PFSK-1 (cell line): ENCODE results near the gene ACBD4.

ENCODE experiments used
- FOXP2 ChIP-seq: optimal IDR thresholded peaks from 2 replicates; pipeline ENCODE3; 2011; ENCODE audit warnings: borderline replicate concordance, control low read depth, inconsistent platforms; ENCODE audit not compliant: insufficient read depth; ENCODE audit errors: extremely low read length, extremely low read depth
- POLR2AphosphoS5 ChIP-seq: IDR thresholded peaks from 2 replicates; pipeline ENCODE4 v1.6.1; 2012; ENCODE audit warnings: low read depth, mild to moderate bottlenecking, control low read depth, low read length, moderate library complexity
- SIN3A ChIP-seq: IDR thresholded peaks from 2 replicates; pipeline ENCODE4 v1.6.1; 2012; ENCODE audit warnings: mild to moderate bottlenecking, low read length, moderate library complexity, borderline replicate concordance; ENCODE audit not compliant: insufficient read depth
- TAF1 ChIP-seq: IDR thresholded peaks from 2 replicates; pipeline ENCODE4 v1.6.1; 2012; ENCODE audit warnings: low read length, control low read depth, borderline replicate concordance; ENCODE audit not compliant: insufficient read depth
- TF ChIP-seq, protein P1 (sequence below), 2 experiments: IDR thresholded peaks; 2 replicates each; pipeline versions ENCODE4 v1.6.1 to v1.8.0; 2011 to 2012; ENCODE audit warnings: low read depth in 2 of 2, low read length in 2 of 2, control low read depth in 1 of 2, inconsistent platforms in 1 of 2, mild to moderate bottlenecking in 1 of 2, moderate library complexity in 1 of 2; ENCODE audit not compliant: insufficient read depth in 1 of 2

Gene ACBD4

DNA sequence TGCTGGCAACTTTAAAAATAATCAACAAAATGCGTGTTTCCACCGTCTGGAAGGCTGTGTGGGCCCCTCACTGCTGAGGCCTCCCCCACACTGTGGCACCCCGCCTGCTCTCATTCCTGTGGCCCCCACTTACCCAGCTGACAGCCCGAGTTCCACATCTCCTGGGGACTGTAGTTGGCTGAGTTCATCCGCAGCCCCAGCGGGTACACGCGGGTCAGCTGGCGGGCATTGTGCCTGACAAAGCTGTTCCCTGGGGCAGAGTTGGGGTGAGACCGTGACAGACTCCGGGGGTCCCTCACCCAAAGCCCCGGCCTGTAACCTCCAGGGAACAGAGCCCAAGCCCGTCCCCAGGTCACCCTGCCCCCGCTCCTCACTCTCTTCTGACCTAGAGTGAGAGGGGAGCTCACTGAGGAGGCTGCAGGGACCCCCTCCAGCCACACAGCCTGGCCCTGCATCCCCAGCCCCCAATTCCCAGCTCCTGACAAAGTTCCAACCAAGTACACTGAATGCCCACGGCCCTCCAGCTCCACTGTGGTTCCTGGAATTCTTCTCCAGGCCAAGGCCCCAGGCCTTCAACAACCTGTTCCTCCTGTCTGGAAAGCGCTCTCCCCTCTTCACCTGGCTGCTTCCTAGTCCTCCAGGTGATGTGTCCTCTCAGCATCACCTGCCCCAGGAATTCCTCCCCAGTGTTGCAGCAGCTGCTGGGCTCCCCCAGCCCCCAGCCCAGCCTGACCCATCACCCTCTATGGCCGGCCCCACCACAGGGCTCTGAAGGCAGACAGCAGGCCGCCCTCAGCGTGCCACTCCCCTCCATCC is 21.2 kb upstream of the ACBD4 start:
- TF ChIP-seq TAF1 (no peak), SIN3A (no peak), POLR2AphosphoS5 (no peak), FOXP2 (no peak)
- TF ChIP-seq, protein P1, sequence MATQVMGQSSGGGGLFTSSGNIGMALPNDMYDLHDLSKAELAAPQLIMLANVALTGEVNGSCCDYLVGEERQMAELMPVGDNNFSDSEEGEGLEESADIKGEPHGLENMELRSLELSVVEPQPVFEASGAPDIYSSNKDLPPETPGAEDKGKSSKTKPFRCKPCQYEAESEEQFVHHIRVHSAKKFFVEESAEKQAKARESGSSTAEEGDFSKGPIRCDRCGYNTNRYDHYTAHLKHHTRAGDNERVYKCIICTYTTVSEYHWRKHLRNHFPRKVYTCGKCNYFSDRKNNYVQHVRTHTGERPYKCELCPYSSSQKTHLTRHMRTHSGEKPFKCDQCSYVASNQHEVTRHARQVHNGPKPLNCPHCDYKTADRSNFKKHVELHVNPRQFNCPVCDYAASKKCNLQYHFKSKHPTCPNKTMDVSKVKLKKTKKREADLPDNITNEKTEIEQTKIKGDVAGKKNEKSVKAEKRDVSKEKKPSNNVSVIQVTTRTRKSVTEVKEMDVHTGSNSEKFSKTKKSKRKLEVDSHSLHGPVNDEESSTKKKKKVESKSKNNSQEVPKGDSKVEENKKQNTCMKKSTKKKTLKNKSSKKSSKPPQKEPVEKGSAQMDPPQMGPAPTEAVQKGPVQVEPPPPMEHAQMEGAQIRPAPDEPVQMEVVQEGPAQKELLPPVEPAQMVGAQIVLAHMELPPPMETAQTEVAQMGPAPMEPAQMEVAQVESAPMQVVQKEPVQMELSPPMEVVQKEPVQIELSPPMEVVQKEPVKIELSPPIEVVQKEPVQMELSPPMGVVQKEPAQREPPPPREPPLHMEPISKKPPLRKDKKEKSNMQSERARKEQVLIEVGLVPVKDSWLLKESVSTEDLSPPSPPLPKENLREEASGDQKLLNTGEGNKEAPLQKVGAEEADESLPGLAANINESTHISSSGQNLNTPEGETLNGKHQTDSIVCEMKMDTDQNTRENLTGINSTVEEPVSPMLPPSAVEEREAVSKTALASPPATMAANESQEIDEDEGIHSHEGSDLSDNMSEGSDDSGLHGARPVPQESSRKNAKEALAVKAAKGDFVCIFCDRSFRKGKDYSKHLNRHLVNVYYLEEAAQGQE (IDR thresholded peaks at IDR 0.05; ENCODE audit: insufficient read depth in 1 of 2, low read depth in 2 of 2, low read length in 2 of 2): no peak

DNA sequence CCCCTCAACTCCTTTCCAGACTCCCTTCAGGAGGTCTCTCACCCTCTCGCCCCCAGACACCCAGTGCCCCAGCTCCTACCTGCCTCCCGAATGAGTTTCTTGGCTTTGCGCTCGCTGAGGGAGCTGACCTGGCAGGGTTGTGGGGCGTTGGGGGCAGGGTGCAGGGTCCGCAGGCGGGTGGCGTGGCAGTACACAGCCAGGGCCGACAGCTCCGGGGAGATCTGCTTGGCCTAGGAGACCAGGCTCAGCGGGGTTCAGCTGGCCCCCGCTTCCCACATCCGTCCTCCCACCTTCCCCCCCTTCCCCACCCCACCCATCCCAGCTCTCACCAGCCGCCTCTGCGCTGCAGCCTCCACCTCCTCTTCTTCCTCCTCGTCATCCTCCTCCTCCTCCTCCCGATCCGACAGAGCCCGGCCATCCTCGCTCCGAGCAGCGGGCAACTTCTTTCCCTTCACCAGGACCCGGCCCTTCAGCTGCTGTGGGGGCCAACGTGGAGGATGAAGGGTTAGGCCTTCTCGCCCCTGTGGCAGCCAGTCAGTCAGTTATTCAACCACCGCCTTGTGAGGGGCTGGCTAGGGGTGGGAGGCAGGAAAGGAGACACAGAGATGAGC is 20.4 kb upstream of the ACBD4 start:
- no peak for TF ChIP-seq FOXP2
- TF ChIP-seq, protein P1 (IDR thresholded peaks at IDR 0.05; ENCODE audit: insufficient read depth in 1 of 2, low read depth in 2 of 2, low read length in 2 of 2): no peak
- no peak for TF ChIP-seq TAF1
- TF ChIP-seq SIN3A: no peak
- TF ChIP-seq POLR2AphosphoS5: no peak

DNA sequence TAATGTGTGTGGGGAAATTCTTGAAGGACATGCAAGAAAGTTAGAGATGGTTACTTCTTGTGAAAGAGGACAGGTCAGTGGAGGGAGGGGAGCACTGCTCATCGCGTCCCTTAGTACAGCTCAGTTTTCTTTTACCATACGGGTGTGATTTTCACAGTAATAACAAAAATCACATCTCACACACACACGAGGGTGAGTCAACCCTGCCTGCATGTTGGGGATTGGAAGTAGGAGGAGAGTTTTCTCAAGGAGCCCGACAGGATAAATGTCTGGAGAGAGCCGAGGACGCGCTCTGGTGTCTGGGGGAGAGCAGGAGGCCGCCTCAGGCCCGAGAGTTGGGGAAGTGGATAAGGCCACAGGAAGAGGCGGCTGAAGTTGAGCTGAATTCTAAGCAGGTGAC is 19.6 kb upstream of the ACBD4 start:
- TF ChIP-seq TAF1: no peak
- TF ChIP-seq, protein P1 (IDR thresholded peaks at IDR 0.05; ENCODE audit: insufficient read depth in 1 of 2, low read depth in 2 of 2, low read length in 2 of 2): no peak
- no peak for TF ChIP-seq FOXP2

DNA sequence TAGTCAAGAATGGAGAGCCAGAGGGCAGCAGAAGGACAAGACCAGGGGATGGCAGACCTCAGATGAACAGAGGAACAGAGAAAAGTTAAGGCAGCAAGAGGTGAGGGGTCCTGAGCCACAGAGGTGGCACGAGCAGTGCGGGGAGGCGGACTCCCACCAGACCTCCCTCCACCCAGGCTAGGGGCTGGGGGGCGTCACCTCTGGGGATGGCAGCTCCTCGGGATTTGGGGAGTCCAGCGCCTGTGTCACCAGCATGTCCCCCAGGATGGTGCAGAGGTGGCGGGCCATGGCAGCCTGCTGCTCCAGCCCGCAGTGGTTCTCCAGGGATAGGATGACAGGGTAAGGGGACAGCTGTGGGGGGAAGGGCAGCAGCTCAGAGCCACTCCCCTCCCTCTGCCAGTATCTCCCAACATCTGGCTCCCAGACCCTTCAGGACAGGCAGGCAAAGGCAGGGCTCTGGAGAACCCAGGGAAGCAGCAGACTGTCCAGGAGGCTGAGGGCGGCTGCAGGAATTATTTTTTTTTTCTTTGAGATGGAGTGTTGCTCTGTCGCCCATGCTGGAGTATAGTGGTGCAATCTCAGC is 19.0 kb upstream of the ACBD4 start:
- no peak for TF ChIP-seq SIN3A
- TF ChIP-seq POLR2AphosphoS5: no peak
- TF ChIP-seq, protein P1 (IDR thresholded peaks at IDR 0.05; ENCODE audit: insufficient read depth in 1 of 2, low read depth in 2 of 2, low read length in 2 of 2): no peak
- no peak for TF ChIP-seq FOXP2
- no peak for TF ChIP-seq TAF1
